Stimulated activated CD8-positive, alpha-beta memory T cell treated with anti-CD3 and anti-CD28 coated beads, Interleukin-15, amount 100 ng/mL, for 24 hours (primary cell): ENCODE results near the gene NSMCE4A.
"Not testable (repeated sequence)": the region's sequence is repeated elsewhere in the genome, so short reads cannot be mapped to it uniquely, and the experiment has no call there.

Source experiments
- DNase-seq: peaks from one replicate; pipeline ENCODE4 v3.0.0-alpha.2; 2020; ENCODE audit warnings: low read depth

NSMCE4A gene

GRCh38 chr10:121988361-121989324 lies 13.6 kb upstream of the NSMCE4A start, which contains the start of gene TACC2:
TSS of gene TACC2 (plus strand) at chr10:121989163. CDS start at chr10:122021982, 32,819 bp downstream.
- DNase-seq = no peak

- no peak for DNase-seq
These were observed 9.4 kb upstream of the NSMCE4A start for GRCh38 chr10:121984463-121984862.

GRCh38 chr10:121983852-121984251 lies 8.8 kb upstream of the NSMCE4A start:
- DNase-seq = no peak

GRCh38 chr10:121981346-121981745 lies 6.3 kb upstream of the NSMCE4A start:
- DNase-seq = no peak

- DNase-seq = no peak
These were observed 3.5 kb upstream of the NSMCE4A start for GRCh38 chr10:121978511-121978910.

GRCh38 chr10:121976607-121977006 lies 1.6 kb upstream of the NSMCE4A start:
- DNase-seq = no peak

GRCh38 chr10:121975295-121976086 lies 474 bp upstream of the NSMCE4A start:
- DNase-seq = no peak

- DNase-seq = peak; percentile 5
These were observed 940 bp downstream of the NSMCE4A start for GRCh38 chr10:121974019-121974534.

GRCh38 chr10:121969086-121969485 lies 5.9 kb downstream of the NSMCE4A start:
- DNase-seq = not testable (repeated sequence)

GRCh38 chr10:121965996-121966395 lies 9.0 kb downstream of the NSMCE4A start:
- no peak for DNase-seq

GRCh38 chr10:121961456-121961855 lies 13.6 kb downstream of the NSMCE4A start:
- no peak for DNase-seq

GRCh38 chr10:121959671-121960070 lies 15.3 kb downstream of the NSMCE4A start:
- DNase-seq = no peak

- DNase-seq = no peak
These were observed 18.6 kb downstream of the NSMCE4A start for GRCh38 chr10:121956111-121957061.

- DNase-seq = no peak
These were observed 22.8 kb downstream of the NSMCE4A start for GRCh38 chr10:121952226-121952625.

GRCh38 chr10:121949451-121949850 lies 25.6 kb downstream of the NSMCE4A start:
- no peak for DNase-seq

- DNase-seq = no peak
These were observed 26.0 kb downstream of the NSMCE4A start for GRCh38 chr10:121949049-121949448.

- DNase-seq = no peak
These were observed 27.4 kb downstream of the NSMCE4A start for GRCh38 chr10:121947343-121948330.

- no peak for DNase-seq
These were observed 32.1 kb downstream of the NSMCE4A start for GRCh38 chr10:121942749-121943416.

- no peak for DNase-seq
These were observed 33.5 kb downstream of the NSMCE4A start for GRCh38 chr10:121941532-121941931.

- DNase-seq = no peak
These were observed 38.7 kb downstream of the NSMCE4A start for GRCh38 chr10:121936295-121936694.
